NCI-H526 treated with DMSO at 0.1 percent for 48 hours (cell line): Measurements from ENCODE around the gene MEAF6.
"Not testable (repeated sequence)": the region's sequence is repeated elsewhere in the genome, so short reads cannot be mapped to it uniquely, and the experiment has no call there.

Experiments used
- DNase-seq: peaks from one replicate; lab custom pipeline; 2025; lab: John Stamatoyannopoulos, UW

The MEAF6 gene

GRCh38 chr1:37514350-37515184, at the start of gene MEAF6:
TSS of gene MEAF6 (minus strand) at chr1:37514766. CDS start at chr1:37514746, 20 bp downstream.
- peak; percentile 94 for DNase-seq

GRCh38 chr1:37562984-37563383, 48.4 kb upstream of the MEAF6 start:
- no peak for DNase-seq

GRCh38 chr1:37561133-37562132, 46.9 kb upstream of the MEAF6 start:
- peak; percentile 26 for DNase-seq

- no peak for DNase-seq
Measured at GRCh38 chr1:37560401-37561132, 46.0 kb upstream of the MEAF6 start.

DNA sequence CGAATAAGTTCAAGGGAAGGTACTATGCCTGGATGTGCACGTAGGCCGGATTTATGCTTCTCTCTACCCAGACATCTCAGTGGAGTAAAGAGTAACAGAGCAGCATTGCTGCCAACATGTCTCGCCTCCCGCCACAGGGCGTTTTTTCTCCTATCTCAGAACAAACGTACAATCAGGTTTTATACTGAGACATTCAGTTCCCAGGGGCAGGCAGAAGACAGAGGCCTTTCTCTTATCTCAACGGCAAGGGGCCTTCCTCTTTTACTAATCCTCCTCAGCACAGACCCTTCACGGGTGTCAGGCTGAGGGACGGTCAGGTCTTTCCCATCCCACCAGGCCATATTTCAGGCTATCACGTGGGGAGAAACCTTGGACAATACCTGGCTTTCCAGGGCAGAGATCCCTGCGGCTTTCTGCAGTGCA, 45.4 kb upstream of the MEAF6 start:
- not testable (repeated sequence) for DNase-seq

DNA sequence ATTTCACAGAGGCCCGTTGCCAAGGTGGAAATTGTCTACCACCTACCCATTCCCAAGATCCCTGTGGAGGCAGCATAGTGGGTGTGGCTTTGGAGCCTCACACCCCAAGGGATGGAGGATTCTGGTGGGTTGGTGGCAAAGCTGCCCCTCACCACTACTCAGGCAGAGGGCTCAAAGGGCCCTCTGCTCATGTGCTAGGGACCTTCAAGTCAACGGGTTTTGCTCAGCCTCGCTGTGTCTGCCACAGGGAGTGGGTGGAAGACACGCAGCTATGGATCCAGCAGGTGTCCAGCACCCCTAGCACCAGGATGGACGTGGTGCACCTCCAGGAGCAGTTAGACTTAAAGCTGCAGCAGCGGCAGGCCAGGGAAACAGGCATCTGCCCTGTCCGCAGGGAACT, 44.5 kb upstream of the MEAF6 start:
- no peak for DNase-seq

DNA sequence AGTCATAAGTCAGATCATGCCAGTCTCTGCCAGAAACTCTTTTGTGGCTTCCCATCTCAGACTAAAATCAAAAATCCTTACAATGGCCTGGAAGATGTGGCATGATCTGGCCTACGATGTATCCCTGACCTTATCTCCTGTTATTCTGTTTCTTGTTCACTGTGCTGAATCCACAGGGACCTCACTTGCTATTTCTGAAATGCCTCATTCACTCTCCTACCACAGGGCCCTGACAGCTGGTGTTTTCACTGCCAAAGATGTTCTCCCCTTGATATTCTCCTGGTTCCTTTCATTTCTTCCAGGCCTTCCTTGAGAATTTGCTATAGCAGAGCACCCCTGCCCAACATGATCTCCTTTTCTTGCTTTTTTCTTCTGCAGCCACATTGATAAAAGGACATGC, 43.8 kb upstream of the MEAF6 start:
- no peak for DNase-seq

- DNase-seq: no peak
Measured at GRCh38 chr1:37557402-37557801, 42.8 kb upstream of the MEAF6 start.

DNA sequence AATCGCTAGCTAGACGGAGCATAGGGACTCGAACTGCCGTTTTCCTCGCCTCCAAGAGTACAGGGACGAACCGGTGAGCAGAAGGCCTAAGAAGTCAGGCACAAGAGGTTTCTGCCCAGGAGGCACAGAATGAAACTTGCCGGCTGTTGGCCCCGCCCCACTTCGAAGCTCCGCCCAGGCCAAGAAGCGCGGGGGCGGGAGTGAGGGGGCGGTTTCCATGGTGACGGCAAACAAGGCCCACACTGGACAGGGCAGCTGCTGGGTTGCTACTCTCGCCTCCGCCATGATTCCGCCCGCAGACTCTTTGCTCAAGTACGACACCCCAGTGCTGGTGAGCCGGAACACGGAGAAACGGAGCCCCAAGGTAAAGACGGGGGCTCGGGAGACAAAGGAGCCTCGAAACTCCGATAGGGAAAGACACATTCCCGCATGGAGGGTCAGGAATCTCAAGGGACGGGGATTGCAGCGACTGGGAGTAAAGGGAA, 42.2 kb upstream of the MEAF6 start, which contains the start of gene DNALI1:
Gene DNALI1 (plus strand): TSS at position 229 of the 485 bp plus-strand sequence. CDS start 55 bp downstream, at position 284.
- peak; percentile 31 for DNase-seq

GRCh38 chr1:37553927-37554808, 39.6 kb upstream of the MEAF6 start, which contains the start of gene SNIP1:
TSS of gene SNIP1 (minus strand) at chr1:37554293. CDS start at chr1:37554229, 64 bp downstream.
- DNase-seq: peak; percentile 96

GRCh38 chr1:37553598-37553926, 39.0 kb upstream of the MEAF6 start:
- no peak for DNase-seq

GRCh38 chr1:37549341-37549740, 34.8 kb upstream of the MEAF6 start:
- DNase-seq: no peak

- DNase-seq: no peak
Measured at GRCh38 chr1:37545019-37545418, 30.5 kb upstream of the MEAF6 start.

GRCh38 chr1:37544530-37544929, 30.0 kb upstream of the MEAF6 start:
- no peak for DNase-seq

DNA sequence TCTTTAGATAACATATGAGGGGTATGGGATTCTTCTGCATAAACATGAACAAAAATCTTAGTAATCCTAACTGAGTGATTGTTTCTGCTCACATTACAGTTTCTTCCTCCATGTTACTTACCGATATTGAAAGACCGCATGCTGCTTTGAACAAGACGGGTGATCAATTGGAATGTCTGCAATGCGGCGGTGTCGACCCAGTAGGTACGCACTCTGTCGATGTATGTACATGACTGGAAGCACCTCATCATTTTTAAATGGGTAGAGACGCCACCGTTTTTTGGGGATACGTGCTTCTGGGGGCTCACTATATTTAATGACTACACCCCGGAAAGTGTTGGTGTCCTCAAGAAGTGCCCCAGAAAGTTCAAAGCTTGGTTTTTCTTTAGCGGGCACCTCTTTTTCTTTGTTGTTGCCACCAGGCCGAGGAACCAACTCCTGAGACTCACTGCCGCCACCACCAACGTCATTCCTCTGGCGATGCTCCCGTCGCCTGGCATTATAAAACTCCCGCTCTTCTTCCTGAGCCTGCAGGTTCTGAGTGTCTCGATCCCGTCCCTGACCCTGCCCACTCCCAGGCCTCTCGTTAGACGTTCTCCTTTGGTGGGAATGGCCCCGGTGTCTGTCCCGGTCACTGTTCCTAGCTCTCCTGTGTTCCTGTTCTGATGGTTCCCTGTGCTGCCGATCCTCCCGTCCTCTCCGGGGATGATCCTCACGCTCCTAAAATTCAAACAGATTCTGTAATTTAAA, 25.6 kb upstream of the MEAF6 start:
- DNase-seq: no peak

GRCh38 chr1:37539154-37539553, 24.6 kb upstream of the MEAF6 start:
- DNase-seq: not testable (repeated sequence)

- DNase-seq: no peak
Measured at GRCh38 chr1:37537378-37537777, 22.8 kb upstream of the MEAF6 start.

- DNase-seq: no peak
Measured at GRCh38 chr1:37533317-37534093, 18.9 kb upstream of the MEAF6 start.
